GM23338 (cell line): ENCODE data around the gene PRR29. TPM values are rescaled to one million over a fixed set of nuclear protein-coding genes. Genes with fewer than 3 reads are reported as not detected.

Source experiments
- ATAC-seq: fragments of 200-7000 bp; cut with Tn5 transposase; 3 replicates; pipeline ENCODE4 v1.9.1; 2020
- DNase-seq: peaks from one replicate; pipeline ENCODE4 v3.0.0-alpha.2; 2015; ENCODE audit warnings: low spot score
- H2AFZ ChIP-seq: fragments of 200-600 bp; sonication (generic); 2 replicates; pipeline ENCODE4 v1.8.0; 2016; ENCODE audit warnings: antibody characterized with exemption, mild to moderate bottlenecking, moderate library complexity
- H3F3A ChIP-seq: fragments of 200-600 bp; sonication (generic); replicated peaks from 2 replicates; pipeline ENCODE4 v1.8.0; 2017; ENCODE audit warnings: antibody characterized with exemption, mixed run types, low read depth
- H3K27ac ChIP-seq: fragments of 200-600 bp; sonication (generic); 2 replicates; pipeline ENCODE4 v1.6.1; 2016; ENCODE audit warnings: low read depth
- H3K27me3 ChIP-seq: fragments of 200-600 bp; sonication (generic); 2 replicates; pipeline ENCODE4 v1.8.0; 2016; ENCODE audit warnings: mild to moderate bottlenecking, mixed run types, moderate library complexity; ENCODE audit not compliant: insufficient read depth
- H3K36me3 ChIP-seq: fragments of 200-600 bp; sonication (generic); 2 replicates; pipeline ENCODE4 v1.8.0; 2016; ENCODE audit warnings: mild to moderate bottlenecking; ENCODE audit not compliant: insufficient read depth
- H3K4me1 ChIP-seq: fragments of 200-600 bp; sonication (generic); 2 replicates; pipeline ENCODE4 v1.8.0; 2016; ENCODE audit warnings: mild to moderate bottlenecking, moderate library complexity; ENCODE audit not compliant: insufficient read depth
- H3K4me2 ChIP-seq: fragments of 200-600 bp; sonication (generic); 2 replicates; pipeline ENCODE4 v1.7.1; 2017; ENCODE audit warnings: mixed run types
- H3K4me3 ChIP-seq: fragments of 200-600 bp; sonication (generic); 2 replicates; pipeline ENCODE4 v1.6.1; 2016; ENCODE audit warnings: mixed run types
- H3K79me2 ChIP-seq: fragments of 200-600 bp; sonication (generic); replicated peaks from 2 replicates; pipeline ENCODE4 v1.8.0; 2017; ENCODE audit warnings: mild to moderate bottlenecking; ENCODE audit not compliant: insufficient read depth
- H3K9me2 ChIP-seq: fragments of 200-600 bp; sonication (generic); 2 replicates; pipeline ENCODE4 v1.8.0; 2017; ENCODE audit not compliant: insufficient read depth
- H4K20me1 ChIP-seq: fragments of 200-600 bp; sonication (generic); replicated peaks from 2 replicates; pipeline ENCODE4 v1.8.0; 2017; ENCODE audit warnings: mild to moderate bottlenecking; ENCODE audit not compliant: insufficient read depth
- H3K27ac Mint-ChIP-seq: 2 replicates; pipeline ENCODE4 v1.8.0; 2020; ENCODE audit warnings: inconsistent platforms, mild to moderate bottlenecking, moderate library complexity, mixed read lengths
- H3K27me3 Mint-ChIP-seq: 3 replicates; pipeline ENCODE4 v1.8.0; 2022; ENCODE audit warnings: low read depth, mild to moderate bottlenecking, moderate library complexity, mixed read lengths, inconsistent platforms; ENCODE audit not compliant: insufficient read depth, poor library complexity
- H3K36me3 Mint-ChIP-seq: 3 replicates; pipeline ENCODE4 v1.8.0; 2021; ENCODE audit warnings: low read depth, mild to moderate bottlenecking, inconsistent platforms, moderate library complexity, mixed read lengths
- H3K4me1 Mint-ChIP-seq: 3 replicates; pipeline ENCODE4 v1.8.0; 2020; ENCODE audit warnings: mild to moderate bottlenecking, inconsistent platforms, mixed read lengths
- H3K4me3 Mint-ChIP-seq: 3 replicates; pipeline ENCODE4 v1.8.0; 2021; ENCODE audit warnings: moderate library complexity, mild to moderate bottlenecking, inconsistent platforms, mixed read lengths
- H3K9me3 Mint-ChIP-seq: 3 replicates; pipeline ENCODE4 v1.8.0; 2020; ENCODE audit warnings: moderate library complexity, mild to moderate bottlenecking, inconsistent platforms, mixed read lengths
- CREB1 ChIP-seq: fragments of 250-450 bp; sonication (Bioruptor Pico); IDR thresholded peaks from 2 replicates; pipeline ENCODE4 v1.5.0; 2020; ENCODE audit warnings: low read depth, mild to moderate bottlenecking, moderate library complexity
- EZH2 ChIP-seq: fragments of 200-600 bp; sonication (generic); IDR thresholded peaks from one replicate; pipeline ENCODE4 v1.8.0; 2017; ENCODE audit warnings: antibody characterized with exemption, mild to moderate bottlenecking, low read depth; ENCODE audit not compliant: unreplicated experiment
- JUNB ChIP-seq: IDR thresholded peaks from one replicate; pipeline ENCODE4 v1.6.1; 2016; ENCODE audit warnings: antibody characterized with exemption; ENCODE audit not compliant: unreplicated experiment
- NANOG ChIP-seq: IDR thresholded peaks from 2 replicates; pipeline ENCODE4 v1.6.1; 2016; ENCODE audit warnings: antibody characterized with exemption, borderline replicate concordance
- POLR2AphosphoS5 ChIP-seq: IDR thresholded peaks from 2 replicates; pipeline ENCODE4 v1.6.1; 2016; ENCODE audit warnings: antibody characterized with exemption, low read depth
- STAT1 ChIP-seq: IDR thresholded peaks from one replicate; pipeline ENCODE4 v1.6.1; 2016; ENCODE audit warnings: antibody characterized with exemption; ENCODE audit not compliant: unreplicated experiment
- ZNF331 ChIP-seq: fragments of 250-450 bp; sonication (Bioruptor Pico); IDR thresholded peaks from 2 replicates; pipeline ENCODE4 v1.5.0; 2020; ENCODE audit warnings: low read depth, mild to moderate bottlenecking, moderate library complexity
- polyA plus RNA-seq: library from polyadenylated mRNA; unstranded; fragments of >200 nt; fragmentation: Nextera tagmentation; extraction: Ambion mirVana; gene quantifications from 2 replicates; pipeline ENCODE4 v1.2.1, GENCODE V29; 2016
- total RNA-seq: library from RNA; depleted of rRNA; stranded (reverse); fragments of >200 nt; shearing (Covaris generic); gene quantifications from 2 replicates; pipeline ENCODE4 v1.2.3, GENCODE V29; 2014
- TF ChIP-seq, protein P1 (sequence below), 2 experiments: fragments of 200-600 bp in 1 of 2; sonication (generic) in 1 of 2; conservative IDR thresholded peaks; 2 replicates each; pipeline versions ENCODE4 v1.5.1 to v1.6.1; 2016 to 2017; ENCODE audit warnings: antibody characterized with exemption in 2 of 2, low read depth in 2 of 2, mild to moderate bottlenecking in 2 of 2, moderate library complexity in 1 of 2
- TF ChIP-seq, protein P2 (sequence below): IDR thresholded peaks from 2 replicates; pipeline ENCODE4 v1.6.1; 2016; ENCODE audit warnings: antibody characterized with exemption
- TF ChIP-seq, protein P3 (sequence below): IDR thresholded peaks from one replicate; pipeline ENCODE4 v1.6.1; 2018; ENCODE audit warnings: antibody characterized with exemption; ENCODE audit not compliant: unreplicated experiment
- TF ChIP-seq, protein P4 (sequence below): fragments of 250-450 bp; sonication (Bioruptor Pico); IDR thresholded peaks from 2 replicates; pipeline ENCODE4 v1.5.0; 2020; ENCODE audit warnings: mild to moderate bottlenecking, moderate library complexity

Gene PRR29
- total and polyA plus RNA-seq, 2 experiments from 2014 or later, result 0.24 to 1.3 TPM

DNA sequence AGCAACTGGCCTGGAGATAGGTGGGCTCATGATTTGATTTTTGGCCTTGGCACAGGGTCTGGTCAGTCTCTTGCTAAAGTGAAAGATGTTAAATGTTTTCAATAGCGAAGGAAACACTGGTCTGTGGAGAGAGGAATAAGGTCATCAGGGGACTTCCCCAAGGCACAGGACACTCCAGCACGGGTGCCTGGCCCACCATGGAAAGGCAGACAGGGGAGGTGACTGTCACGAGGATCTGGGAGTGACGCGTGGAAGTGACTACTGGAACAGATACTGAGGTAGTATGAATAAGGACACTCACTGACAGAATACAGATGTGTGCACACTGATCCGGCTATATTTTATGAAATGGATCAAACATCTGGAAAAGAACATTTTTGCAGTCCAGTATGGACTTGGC lies 39.0 kb downstream of the PRR29 start (continued):
- TF ChIP-seq, protein P1, sequence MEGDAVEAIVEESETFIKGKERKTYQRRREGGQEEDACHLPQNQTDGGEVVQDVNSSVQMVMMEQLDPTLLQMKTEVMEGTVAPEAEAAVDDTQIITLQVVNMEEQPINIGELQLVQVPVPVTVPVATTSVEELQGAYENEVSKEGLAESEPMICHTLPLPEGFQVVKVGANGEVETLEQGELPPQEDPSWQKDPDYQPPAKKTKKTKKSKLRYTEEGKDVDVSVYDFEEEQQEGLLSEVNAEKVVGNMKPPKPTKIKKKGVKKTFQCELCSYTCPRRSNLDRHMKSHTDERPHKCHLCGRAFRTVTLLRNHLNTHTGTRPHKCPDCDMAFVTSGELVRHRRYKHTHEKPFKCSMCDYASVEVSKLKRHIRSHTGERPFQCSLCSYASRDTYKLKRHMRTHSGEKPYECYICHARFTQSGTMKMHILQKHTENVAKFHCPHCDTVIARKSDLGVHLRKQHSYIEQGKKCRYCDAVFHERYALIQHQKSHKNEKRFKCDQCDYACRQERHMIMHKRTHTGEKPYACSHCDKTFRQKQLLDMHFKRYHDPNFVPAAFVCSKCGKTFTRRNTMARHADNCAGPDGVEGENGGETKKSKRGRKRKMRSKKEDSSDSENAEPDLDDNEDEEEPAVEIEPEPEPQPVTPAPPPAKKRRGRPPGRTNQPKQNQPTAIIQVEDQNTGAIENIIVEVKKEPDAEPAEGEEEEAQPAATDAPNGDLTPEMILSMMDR (conservative IDR thresholded peaks at IDR 0.05; ENCODE audit: low read depth in 2 of 2), result no peak
- TF ChIP-seq CREB1, result no peak

DNA sequence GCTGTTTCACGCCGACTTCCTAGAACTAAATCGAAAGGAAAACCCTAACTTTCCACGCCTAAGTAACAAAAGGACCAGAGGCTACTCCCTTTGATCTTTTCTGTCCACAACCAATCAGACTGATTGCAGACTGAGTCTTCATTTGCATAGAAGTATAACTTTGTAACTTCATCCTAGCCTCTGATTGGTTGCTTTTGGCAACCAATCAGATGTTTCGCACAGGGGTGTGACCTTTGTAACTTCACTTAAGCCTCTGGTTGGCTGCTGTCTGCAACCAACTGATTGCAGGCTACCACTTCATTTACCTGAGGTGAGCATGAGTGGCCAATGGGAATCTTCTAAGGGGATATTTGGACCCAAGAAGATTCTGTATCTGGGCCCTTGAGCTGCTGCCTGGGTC lies 39.7 kb downstream of the PRR29 start:
- H3K4me2 ChIP-seq, result no peak overlapping the region
- DNase-seq, result no peak
- H3K36me3 ChIP-seq, result no peaks in the 10 kb centered on the region
- H2AFZ ChIP-seq, result no peak overlapping the region
- no peaks in the 10 kb centered on the region for H3K9me2 ChIP-seq
- no peaks in the 10 kb centered on the region for H3F3A ChIP-seq
- peaks cover 4% of the 10 kb centered on the region; the same call in 2 of the 3 replicates for H3K4me1 Mint-ChIP-seq
- no peaks in the 10 kb centered on the region for H3K36me3 Mint-ChIP-seq
- H3K27me3 Mint-ChIP-seq, result peaks cover 4% of the 10 kb centered on the region
- H3K4me3 Mint-ChIP-seq, result no peak overlapping the region
- no peaks in the 10 kb centered on the region for H3K4me1 ChIP-seq
- no peak overlapping the region for H3K27ac Mint-ChIP-seq
- H4K20me1 ChIP-seq, result no peaks in the 10 kb centered on the region; the same call in 1 of the 2 replicates
- no peaks in the 10 kb centered on the region for H3K27me3 ChIP-seq
- no peak overlapping the region for H3K4me3 ChIP-seq
- no peaks in the 10 kb centered on the region for H3K79me2 ChIP-seq
- H3K9me3 Mint-ChIP-seq, result no peaks in the 10 kb centered on the region; the same call in 2 of the 3 replicates
- H3K27ac ChIP-seq, result no peak overlapping the region
- no peak for ATAC-seq
- TF ChIP-seq JUNB (no peak), EZH2 (no peak), POLR2AphosphoS5 (no peak), STAT1 (no peak), ZNF331 (CRISPR knock-in tag) (no peak), NANOG (no peak)
- TF ChIP-seq, protein P1 (conservative IDR thresholded peaks at IDR 0.05; ENCODE audit: low read depth in 2 of 2), result no peak
- TF ChIP-seq, protein P2, sequence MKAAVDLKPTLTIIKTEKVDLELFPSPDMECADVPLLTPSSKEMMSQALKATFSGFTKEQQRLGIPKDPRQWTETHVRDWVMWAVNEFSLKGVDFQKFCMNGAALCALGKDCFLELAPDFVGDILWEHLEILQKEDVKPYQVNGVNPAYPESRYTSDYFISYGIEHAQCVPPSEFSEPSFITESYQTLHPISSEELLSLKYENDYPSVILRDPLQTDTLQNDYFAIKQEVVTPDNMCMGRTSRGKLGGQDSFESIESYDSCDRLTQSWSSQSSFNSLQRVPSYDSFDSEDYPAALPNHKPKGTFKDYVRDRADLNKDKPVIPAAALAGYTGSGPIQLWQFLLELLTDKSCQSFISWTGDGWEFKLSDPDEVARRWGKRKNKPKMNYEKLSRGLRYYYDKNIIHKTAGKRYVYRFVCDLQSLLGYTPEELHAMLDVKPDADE, result no peak
- TF ChIP-seq, protein P3, sequence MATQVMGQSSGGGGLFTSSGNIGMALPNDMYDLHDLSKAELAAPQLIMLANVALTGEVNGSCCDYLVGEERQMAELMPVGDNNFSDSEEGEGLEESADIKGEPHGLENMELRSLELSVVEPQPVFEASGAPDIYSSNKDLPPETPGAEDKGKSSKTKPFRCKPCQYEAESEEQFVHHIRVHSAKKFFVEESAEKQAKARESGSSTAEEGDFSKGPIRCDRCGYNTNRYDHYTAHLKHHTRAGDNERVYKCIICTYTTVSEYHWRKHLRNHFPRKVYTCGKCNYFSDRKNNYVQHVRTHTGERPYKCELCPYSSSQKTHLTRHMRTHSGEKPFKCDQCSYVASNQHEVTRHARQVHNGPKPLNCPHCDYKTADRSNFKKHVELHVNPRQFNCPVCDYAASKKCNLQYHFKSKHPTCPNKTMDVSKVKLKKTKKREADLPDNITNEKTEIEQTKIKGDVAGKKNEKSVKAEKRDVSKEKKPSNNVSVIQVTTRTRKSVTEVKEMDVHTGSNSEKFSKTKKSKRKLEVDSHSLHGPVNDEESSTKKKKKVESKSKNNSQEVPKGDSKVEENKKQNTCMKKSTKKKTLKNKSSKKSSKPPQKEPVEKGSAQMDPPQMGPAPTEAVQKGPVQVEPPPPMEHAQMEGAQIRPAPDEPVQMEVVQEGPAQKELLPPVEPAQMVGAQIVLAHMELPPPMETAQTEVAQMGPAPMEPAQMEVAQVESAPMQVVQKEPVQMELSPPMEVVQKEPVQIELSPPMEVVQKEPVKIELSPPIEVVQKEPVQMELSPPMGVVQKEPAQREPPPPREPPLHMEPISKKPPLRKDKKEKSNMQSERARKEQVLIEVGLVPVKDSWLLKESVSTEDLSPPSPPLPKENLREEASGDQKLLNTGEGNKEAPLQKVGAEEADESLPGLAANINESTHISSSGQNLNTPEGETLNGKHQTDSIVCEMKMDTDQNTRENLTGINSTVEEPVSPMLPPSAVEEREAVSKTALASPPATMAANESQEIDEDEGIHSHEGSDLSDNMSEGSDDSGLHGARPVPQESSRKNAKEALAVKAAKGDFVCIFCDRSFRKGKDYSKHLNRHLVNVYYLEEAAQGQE, result no peak
- TF ChIP-seq, protein P4, sequence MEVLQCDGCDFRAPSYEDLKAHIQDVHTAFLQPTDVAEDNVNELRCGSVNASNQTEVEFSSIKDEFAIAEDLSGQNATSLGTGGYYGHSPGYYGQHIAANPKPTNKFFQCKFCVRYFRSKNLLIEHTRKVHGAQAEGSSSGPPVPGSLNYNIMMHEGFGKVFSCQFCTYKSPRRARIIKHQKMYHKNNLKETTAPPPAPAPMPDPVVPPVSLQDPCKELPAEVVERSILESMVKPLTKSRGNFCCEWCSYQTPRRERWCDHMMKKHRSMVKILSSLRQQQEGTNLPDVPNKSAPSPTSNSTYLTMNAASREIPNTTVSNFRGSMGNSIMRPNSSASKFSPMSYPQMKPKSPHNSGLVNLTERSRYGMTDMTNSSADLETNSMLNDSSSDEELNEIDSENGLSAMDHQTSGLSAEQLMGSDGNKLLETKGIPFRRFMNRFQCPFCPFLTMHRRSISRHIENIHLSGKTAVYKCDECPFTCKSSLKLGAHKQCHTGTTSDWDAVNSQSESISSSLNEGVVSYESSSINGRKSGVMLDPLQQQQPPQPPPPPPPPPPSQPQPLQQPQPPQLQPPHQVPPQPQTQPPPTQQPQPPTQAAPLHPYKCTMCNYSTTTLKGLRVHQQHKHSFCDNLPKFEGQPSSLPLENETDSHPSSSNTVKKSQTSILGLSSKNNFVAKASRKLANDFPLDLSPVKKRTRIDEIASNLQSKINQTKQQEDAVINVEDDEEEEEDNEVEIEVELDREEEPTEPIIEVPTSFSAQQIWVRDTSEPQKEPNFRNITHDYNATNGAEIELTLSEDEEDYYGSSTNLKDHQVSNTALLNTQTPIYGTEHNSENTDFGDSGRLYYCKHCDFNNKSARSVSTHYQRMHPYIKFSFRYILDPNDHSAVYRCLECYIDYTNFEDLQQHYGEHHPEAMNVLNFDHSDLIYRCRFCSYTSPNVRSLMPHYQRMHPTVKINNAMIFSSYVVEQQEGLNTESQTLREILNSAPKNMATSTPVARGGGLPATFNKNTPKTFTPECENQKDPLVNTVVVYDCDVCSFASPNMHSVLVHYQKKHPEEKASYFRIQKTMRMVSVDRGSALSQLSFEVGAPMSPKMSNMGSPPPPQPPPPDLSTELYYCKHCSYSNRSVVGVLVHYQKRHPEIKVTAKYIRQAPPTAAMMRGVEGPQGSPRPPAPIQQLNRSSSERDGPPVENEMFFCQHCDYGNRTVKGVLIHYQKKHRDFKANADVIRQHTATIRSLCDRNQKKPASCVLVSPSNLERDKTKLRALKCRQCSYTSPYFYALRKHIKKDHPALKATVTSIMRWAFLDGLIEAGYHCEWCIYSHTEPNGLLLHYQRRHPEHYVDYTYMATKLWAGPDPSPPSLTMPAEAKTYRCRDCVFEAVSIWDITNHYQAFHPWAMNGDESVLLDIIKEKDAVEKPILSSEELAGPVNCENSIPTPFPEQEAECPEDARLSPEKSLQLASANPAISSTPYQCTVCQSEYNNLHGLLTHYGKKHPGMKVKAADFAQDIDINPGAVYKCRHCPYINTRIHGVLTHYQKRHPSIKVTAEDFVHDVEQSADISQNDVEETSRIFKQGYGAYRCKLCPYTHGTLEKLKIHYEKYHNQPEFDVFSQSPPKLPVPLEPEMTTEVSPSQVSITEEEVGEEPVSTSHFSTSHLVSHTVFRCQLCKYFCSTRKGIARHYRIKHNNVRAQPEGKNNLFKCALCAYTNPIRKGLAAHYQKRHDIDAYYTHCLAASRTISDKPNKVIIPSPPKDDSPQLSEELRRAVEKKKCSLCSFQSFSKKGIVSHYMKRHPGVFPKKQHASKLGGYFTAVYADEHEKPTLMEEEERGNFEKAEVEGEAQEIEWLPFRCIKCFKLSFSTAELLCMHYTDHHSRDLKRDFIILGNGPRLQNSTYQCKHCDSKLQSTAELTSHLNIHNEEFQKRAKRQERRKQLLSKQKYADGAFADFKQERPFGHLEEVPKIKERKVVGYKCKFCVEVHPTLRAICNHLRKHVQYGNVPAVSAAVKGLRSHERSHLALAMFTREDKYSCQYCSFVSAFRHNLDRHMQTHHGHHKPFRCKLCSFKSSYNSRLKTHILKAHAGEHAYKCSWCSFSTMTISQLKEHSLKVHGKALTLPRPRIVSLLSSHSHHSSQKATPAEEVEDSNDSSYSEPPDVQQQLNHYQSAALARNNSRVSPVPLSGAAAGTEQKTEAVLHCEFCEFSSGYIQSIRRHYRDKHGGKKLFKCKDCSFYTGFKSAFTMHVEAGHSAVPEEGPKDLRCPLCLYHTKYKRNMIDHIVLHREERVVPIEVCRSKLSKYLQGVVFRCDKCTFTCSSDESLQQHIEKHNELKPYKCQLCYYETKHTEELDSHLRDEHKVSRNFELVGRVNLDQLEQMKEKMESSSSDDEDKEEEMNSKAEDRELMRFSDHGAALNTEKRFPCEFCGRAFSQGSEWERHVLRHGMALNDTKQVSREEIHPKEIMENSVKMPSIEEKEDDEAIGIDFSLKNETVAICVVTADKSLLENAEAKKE (CRISPR knock-in tag), result no peak
